Measurements from ENCODE around the gene LMCD1. TPM values are rescaled to one million over a fixed set of nuclear protein-coding genes. Genes with fewer than 3 reads are reported as not detected.

The LMCD1 gene
- total RNA-seq, 1 donor from 2014 or later: 506 TPM

DNA sequence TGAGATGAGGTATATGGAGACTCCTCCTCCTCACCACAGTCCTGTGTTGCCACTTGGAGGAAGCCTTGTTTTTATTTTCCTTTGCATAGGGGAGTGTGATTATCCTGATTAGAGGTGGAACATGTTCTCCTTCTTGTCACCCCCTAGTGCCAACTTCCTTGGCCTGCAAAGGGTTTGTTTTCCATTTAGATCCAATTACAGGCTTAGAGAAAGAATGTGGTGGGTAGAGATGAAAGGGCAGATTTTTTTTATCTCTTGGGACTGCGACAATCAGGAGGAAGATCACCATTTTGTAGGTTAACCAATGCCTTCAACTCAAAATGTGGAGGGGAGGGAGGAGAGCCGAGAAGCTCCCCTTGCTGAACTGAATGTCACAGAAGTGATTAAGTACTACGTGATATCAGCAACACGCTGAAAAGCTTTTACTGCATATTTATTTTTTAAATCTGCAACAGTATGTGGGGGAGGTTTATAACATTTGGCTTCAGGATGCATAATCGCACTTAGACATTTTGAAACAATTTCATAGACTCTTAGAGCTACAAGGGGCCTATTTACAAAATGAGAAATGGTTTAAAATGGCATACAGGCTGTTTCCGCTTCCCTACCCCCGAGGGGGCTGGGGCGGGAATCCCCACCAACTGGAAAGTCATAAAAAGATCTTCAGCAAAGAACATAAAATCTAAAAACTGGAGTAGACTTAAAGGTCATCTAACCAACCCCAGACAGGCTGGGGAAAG lies 2.4 kb downstream of the LMCD1 start:
- DNase-seq (ENCODE audit: low spot score): no peak

DNA sequence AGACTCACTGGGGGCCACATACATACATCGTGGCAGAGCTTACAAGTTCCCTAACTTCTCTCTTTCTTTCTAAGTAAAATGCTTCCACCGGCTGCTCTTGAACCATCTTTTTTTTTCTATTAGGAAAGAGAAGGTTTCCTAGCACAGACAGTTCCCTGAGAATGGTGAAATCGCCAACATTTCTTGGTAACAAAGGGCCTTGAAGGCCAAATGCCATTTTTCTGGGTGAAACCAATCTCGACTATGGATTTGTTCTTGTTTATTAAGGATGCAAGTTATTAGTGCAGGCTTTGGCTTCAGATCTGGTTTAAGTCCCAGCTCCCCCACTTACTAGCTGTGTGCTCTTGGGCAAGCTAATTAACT lies 3.0 kb downstream of the LMCD1 start:
- DNase-seq (ENCODE audit: low spot score): no peak

DNA sequence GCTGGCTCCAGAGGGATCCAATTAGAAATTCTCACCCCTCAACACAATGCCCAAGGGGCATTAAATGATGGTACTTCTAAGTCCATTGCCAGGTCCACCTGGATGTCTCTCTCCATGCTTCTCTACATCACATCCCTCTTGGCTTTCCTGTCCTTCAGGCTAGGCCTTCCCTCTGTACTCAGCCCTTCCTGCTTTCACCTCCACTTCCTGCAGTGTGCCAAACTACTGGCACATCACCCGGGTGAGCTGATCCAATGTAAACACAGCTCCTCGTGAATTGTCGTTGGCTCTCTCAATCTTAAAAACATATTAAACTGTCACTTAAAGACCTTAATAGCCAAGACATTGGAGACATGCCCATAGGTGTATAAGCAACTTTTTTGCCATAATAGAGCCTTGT lies 4.0 kb downstream of the LMCD1 start:
- DNase-seq (ENCODE audit: low spot score): no peak

DNA sequence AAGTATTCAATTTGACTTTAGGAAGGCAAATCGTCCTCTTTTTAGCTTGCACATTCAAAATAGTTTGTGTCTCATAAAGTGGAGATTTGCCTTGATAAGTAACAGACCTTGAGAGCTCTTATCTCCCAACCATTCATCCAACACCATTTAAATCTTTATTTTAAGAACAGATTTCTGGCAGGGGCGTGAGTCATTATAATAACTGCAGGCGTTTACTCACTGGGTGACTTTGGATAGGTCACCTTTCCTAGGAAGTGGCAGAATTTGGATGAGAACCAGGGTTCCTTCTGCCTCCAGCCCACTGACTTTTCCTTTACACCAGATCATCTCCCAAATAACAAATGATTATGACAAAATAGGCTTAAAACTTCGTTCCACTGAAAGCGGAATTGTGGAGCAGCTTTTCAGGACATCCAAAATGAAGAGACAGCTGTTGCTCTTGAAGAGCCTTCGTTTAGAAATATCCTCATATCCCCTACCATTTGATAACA lies 5.0 kb downstream of the LMCD1 start:
- no peak for DNase-seq (ENCODE audit: low spot score)

DNA sequence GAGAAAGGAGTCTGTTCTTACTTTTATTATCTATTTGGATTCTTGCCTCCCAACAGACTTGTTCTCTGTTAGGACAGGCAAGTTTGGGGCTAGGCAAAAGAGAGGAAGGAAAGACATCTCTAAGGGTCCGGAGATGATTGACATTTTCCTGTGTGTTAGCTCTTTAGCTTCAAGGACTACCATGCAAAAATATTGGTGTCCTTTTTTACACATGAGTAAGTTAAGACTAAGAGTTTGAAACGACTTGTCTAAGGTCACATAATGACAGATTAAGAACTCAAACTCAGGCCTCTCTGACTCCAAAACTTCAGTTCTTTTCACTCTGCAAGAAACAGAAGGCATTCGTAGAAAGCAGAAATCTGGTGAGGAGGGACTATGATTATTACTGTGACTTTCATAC lies 5.9 kb downstream of the LMCD1 start:
- DNase-seq (ENCODE audit: low spot score): no peak

DNA sequence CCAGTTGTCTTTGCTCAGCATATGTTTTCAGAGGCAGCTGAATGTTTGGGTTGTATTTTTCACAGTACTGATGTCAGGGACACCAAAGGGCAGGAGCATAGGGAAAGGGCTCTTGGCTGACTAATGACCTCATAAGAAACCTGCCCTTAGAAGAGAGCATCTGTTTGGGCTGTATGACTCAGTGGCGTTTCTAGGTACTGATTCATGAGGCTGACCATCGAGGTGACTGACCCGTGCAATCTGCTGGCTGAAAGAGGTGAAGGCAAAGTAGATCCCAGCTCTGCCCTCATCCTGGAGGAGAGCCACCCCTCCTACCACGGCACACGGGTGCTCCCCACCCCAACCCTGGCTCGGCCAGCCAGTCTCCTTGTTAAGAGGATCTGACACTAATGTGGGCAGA lies 8.3 kb downstream of the LMCD1 start:
- DNase-seq (ENCODE audit: low spot score): no peak

DNA sequence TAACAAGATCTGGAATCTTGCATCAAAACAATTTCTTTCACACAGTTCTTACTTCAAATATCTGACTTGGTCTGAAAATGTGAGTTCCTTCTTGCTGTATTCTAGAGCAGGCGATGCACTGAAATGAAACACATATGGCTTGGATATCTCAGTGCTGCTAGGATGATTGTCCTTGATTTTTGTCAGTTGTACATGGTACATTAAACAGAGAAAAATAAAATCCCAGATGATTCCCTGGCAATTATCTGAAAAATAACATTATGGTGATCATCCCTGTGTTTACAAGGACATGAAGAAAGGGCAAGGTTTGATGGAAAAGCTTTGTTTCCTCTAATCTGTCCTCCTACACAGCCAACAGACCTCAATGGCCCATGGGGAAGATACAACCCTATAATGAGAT lies 10.6 kb downstream of the LMCD1 start:
- no peak for DNase-seq (ENCODE audit: low spot score)

DNA sequence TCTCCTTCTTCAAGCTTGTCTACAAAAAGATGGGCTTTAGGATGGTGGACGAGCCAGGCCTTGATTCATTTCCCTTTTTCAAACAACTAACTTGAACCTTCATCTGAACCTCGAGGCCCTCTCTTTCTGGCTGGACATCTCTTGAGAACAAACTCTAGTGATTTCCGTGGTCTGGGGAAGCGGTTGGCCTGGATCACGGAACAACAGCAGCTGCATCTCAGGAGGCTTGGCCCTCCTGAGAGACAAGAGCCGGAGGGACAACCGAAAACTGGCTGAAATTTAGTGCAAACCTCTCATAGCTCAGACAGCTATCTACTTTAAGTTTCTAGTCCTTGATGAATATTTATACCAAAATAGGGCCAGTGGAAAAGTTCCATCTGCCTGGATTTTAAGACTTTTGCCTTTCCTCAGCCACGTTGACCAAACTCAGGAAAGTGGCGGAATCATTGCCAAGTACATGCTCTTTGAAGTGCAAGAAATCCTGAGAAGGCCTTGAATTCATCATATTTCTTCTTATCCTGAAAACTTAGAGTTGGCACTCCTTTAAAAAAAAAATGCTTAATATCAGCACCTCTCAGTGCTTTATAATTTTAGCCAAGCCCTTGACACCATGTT lies 14.5 kb downstream of the LMCD1 start:
- no peak for DNase-seq (ENCODE audit: low spot score)

DNA sequence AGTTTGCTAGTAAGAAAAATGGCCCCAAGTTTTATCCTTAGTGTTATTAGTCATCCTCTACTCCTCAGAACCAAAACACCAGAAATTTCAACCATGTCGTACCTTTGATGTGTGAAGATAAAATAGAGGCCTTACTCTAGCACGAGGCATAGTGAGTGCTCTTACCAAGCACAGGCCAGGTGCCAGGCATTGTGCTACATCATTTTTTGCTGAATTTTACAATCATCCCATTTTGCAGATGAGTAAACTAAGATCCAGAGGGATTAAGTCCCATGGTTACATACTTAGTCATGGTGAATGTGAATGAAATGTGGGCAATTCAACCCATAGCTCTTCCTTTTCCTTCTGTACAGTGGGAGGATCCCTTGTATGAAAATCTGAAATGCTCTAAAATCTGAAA lies 15.2 kb downstream of the LMCD1 start:
- DNase-seq (ENCODE audit: low spot score): no peak

DNA sequence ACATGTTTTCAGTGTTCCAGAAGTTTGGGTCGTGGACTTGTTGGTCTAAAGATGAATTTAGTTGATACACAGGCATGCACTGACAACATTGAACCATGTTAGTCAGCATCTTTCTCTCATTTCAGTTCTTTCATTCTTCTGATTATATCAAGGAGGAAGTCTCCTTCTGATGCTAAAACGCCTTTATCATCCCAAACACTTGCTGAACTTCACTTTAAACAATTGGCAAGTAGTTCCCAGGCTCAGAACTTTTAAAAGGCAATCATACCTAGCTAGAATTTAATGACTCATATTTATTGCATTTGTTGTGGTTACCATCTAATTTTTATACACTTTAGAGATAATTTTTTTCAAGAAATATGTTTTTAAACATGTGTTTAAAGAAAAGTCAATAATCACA lies 15.9 kb downstream of the LMCD1 start:
- DNase-seq (ENCODE audit: low spot score): no peak

DNA sequence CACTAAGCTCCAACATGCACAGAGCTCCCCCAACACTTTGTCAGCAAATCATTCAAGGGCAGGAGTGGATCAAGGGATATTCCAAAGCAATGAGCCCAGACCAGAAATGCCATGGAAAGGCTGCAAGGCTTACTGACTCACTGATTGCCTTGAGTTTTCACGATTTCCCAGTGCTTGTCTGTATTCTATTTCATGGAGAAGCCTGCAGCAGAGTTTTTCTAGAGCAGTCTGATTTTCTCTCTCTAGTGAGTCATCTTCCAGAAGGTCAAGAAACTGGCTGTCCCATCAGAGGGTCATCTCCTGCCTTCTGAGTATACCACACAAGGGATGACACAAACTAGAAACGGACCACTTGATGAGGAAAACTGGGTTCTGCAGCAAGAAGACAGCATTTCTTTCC lies 16.5 kb downstream of the LMCD1 start:
- no peak for DNase-seq (ENCODE audit: low spot score)

DNA sequence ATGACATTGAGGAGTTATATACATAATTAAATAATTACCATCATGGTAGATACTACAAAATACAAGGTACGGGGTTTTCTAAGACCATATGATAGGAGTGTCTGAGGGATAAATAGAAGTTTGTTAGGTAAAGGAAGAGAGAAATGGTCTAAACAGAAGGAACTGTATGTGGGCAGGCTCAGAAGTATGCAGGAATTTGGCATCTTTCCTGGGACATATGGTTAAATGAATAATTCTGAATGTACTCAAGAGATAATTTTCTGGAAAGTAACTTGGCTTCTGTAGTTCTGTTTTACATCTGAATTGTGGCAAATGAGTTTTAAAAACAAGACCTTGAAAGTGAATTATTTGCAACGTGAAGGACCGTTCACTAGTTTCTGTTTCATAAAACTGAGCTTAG lies 17.5 kb downstream of the LMCD1 start:
- DNase-seq (ENCODE audit: low spot score): no peak

DNA sequence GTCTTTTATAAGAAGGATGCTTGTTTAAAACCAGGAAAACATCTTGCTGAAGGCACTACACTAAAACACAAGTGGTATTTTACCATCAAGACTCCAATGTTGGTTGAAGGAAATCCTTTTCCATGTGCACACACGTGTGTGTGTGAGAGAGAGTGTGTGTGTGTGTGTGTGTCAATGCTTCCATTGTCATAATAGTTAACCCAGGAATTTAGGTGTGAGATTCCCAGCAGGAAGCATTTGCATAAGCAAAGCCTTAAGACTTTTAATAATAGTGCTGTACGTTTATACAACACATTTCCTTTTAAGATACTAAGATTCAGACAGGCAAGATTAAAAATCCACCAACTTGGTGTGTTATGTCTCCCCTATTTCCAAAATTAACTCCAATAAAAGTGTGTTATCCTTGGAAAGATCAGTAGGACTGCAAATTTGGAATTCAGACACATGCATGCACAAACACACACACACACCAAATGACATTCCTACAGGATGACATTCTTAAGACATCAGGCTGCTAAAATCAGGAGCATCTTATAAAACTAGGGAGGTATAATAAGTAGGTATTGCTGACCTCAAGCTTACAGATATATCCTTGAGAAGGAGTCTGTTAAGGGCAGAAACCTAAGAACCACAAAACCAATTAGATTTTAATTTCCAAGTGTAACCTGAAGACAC lies 18.3 kb downstream of the LMCD1 start:
- DNase-seq (ENCODE audit: low spot score): no peak

DNA sequence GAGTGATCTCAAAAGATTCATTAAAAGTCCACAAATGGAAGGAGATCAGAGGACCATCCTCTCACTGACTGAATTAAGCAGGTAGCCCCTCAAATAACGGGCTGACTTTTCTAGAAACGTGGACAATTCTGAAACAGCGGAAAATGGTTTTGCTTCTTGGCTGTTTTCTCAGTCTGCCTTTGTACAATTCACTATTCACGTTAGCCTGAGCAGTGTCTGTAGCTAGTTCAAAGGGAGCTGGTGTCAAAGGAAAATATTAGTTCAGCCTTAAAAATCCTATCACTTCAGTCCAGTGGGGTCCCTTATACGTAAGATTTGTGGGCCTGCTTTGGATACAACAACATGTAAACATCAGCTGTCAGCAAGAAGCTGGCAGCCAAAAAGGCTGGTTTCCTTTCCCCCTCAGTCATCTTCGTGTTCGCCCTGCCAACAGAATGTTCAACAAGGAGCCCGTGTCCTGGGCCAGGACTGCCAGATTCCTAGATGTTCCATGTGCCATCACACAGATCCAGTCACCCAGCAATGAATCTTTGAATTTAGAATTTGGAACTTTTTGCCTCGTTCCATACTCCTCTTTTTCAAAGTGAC lies 19.3 kb downstream of the LMCD1 start:
- no peak for DNase-seq (ENCODE audit: low spot score)

DNA sequence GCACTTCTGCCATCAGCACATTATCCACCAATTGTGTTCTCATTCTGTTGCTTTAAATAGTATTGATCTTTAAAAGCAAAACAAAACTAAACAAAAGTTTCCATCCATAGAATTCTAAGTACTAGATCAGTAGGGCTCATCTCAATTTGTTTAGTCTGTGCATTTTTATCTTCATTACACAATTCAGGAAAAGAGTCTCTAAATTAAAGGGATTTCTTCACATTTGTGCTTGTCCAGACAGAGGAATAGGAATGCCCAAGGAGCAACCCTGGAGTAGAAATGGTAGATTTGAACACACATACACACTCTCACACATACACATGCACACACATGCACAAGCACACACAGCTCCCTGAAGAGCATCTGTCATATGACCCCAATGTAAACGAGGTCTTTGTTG lies 21.4 kb downstream of the LMCD1 start:
- DNase-seq (ENCODE audit: low spot score): no peak

DNA sequence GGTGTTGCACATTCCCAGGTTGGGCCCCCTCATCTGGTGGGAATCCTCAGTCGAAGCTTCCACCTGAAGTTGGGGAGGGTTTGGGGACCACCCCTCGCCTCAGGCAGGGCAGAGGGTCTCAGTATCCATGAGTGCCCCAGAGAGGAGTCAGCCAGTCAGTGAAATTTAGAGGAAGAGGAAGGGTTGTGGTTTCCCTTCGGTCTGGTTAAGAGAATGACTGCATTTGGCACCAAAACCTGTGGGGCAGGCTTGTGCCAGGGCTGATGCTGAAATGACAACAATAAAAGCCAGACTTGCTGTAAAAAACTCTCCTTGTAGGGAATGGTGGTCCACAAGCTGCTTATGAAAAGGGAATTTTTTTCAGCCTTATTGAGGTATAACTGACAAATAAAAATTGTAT lies 22.6 kb downstream of the LMCD1 start:
- DNase-seq (ENCODE audit: low spot score): no peak

DNA sequence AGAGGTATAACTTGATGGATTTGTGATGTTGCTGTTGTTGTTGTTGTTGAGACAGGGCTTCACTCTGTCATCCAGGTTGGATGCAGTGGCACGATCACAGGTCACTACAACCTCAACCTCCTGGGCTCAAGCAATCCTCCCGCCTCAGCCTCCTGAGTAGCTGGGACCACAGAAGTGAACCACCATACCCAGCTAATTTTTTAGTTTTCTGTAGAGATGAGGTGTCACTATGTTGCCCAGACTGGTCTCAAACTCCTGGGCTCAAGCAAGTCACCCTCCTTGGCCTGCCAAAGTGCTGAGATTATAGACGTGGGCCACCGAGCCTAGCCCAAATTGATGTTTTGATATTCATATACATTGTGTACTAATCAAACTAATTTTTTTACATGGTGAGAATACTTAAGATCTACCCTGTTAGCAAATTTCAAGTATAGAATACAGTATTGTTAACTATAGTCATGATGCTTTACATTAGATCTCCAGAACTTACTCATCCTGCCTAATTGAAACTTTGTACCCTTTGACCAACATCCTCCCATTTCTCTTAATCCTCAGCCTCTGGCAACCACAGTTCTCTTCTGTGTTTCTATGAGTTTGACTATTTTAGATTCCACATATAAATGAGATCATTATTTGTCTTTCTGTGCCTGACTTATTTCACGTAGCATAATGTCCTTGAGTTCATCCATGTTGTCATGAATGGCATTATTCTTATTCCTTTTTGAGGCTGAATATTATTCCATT lies 23.2 kb downstream of the LMCD1 start:
- no peak for DNase-seq (ENCODE audit: low spot score)

DNA sequence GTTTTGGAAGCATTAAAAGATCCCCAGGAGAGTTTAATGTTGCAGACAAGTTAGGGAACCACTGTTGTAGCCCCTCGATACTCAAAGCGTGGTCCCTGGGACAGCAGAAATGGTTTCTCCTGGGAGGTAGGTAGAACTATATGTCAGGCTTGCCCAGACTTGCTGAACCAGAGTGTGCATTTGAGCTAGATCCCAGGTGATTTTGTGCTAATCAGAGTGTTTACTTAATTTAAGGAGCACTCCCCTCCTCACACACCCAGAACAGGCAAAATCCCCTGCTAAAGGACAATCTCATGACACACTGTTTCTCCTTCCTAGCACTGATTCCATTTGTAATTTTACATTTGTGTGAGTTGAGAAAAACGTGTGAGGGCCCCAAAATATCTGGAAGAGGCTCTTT lies 24.3 kb downstream of the LMCD1 start:
- DNase-seq (ENCODE audit: low spot score): no peak

DNA sequence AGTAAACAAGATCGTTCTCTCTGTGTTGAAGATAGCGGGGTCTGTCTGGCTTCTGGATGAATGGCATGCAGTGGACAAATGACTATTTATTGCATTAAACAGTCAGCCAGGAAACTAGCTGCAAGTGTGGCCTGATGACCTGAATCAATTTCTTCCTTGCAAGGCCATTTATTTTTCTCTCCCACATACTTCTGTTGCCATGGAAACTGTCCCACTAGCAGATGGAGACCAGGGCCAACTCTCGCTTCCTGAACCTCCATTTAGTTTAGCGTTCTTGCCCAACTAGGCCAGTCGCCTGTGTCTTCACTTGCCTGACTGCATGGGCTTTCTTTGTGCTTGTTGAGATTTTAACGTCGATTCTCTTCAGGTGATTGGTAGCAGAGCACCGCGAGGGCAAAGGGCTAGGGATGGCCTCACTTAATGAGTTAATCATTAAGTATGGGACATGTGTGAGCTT lies 27.6 kb downstream of the LMCD1 start:
- DNase-seq (ENCODE audit: low spot score): no peak

DNA sequence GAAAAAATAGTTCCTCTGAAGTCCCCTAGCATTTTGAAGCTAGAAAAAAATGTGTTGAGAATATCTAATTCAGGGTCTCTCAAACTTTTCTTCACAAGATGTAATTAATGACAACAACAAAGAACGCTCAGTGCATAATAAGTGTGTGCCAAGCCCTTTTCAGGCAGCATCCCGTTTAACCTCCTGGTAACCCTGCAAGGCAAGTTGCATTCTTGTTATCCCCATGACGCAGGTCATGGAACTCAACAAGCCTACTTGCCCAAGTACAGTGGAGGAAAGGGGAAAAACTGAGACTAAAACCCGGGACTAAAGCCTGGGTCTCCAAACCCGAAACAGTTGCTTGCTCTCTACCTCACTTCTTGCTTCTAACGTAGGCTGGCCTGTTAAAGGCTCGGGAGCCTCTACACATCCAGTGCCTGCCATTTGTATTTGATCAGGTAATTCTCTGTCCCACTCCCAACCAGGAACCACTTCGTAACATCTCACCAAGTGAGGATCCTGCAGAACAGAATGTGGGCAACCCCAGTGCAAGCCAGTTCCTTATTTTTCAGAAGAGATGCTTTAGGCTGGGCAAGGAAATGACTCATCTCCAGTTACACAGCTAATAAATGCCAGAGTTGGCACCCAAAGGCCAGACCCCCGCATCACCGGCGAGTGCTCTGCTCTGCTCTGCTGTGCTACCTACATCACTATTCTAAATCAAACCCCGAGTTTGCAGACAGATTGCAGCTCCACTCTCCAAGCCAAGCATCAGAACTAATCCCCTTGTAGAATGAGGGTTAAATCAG lies 28.3 kb downstream of the LMCD1 start:
- DNase-seq (ENCODE audit: low spot score): no peak

DNA sequence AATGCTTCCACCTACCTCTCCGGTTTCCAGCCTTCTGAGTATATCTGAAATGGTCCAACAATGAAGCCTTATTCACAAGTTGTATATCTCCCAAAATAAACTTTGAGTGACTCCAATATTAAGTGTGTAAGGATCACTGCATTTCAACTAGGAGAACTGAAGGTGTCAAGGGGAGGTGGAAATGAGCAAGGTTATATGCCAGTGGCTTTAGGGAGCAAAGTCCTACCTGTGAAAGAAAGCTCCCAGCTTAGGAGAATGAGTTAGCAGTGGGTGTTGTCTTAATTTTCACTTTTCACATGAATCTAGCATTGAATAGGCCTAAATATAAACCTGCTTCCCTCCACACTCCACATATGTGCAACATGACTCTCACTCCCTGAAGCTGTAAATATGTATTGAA lies 29.0 kb downstream of the LMCD1 start:
- DNase-seq (ENCODE audit: low spot score): no peak
